ENCODE data around the gene CDH1. TPM values are rescaled to one million over a fixed set of nuclear protein-coding genes. Genes with fewer than 3 reads are reported as not detected.

Gene CDH1
- total RNA-seq, 4 donors from 2014 or later = 17.9 to 32.9 (median 20.2) TPM

- no peak overlapping the region for H3K27ac ChIP-seq
- H3K4me3 ChIP-seq = no peak overlapping the region
- TF ChIP-seq POLR2A (IDR thresholded peaks at IDR 0.05) = no peak
- no peak for TF ChIP-seq EP300 (IDR thresholded peaks at IDR 0.05)
- TF ChIP-seq CTCF (IDR thresholded peaks at IDR 0.05) = no peak
- no peaks in the 10 kb centered on the region for H3K27me3 ChIP-seq
- no peaks in the 10 kb centered on the region for H3K4me1 ChIP-seq
- H3K36me3 ChIP-seq = no peaks in the 10 kb centered on the region
- DNase-seq (ENCODE audit: low spot score in 2 of 2) = no peak
- no peaks in the 10 kb centered on the region for H3K9me3 ChIP-seq
- 92 to 94% methylated on average over 11 of the region's 11 CpGs for WGBS, 2 donors
Measured at GRCh38 chr16:68772030-68772681, 35.1 kb downstream of the CDH1 start.

DNA sequence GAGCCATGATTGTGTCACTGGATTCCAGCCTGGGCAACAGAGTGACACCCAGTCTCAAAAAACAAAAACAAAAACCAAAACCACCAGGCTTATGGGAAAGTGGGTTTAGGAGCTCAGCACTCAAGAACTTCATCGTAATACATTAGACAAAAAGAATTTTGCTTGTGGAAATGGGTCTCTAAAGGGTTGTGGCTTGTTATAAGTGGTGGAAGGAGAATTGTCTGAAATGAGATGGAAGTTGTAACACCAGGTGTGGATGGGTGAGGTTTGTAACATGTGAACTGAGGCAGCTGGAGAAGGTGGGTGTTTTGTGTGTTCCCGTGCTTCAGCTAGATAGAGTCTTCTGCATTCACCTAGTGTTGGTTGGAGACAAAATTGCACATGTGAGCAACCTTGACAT, 35.8 kb downstream of the CDH1 start:
- Histone ChIP-seq H3K27me3 (no peaks in the 10 kb centered on the region), H3K9me3 (no peaks in the 10 kb centered on the region), H3K27ac (no peak overlapping the region), H3K4me1 (no peaks in the 10 kb centered on the region), H3K4me3 (no peak overlapping the region), H3K36me3 (no peaks in the 10 kb centered on the region)
- TF ChIP-seq CTCF (IDR thresholded peaks at IDR 0.05) = no peak
- TF ChIP-seq EP300 (IDR thresholded peaks at IDR 0.05) = no peak
- TF ChIP-seq POLR2A (IDR thresholded peaks at IDR 0.05) = no peak
- 77 to 87% methylated on average over 2 of the region's 2 CpGs for WGBS, 2 donors
- no peak for DNase-seq (ENCODE audit: low spot score in 2 of 2)

DNA sequence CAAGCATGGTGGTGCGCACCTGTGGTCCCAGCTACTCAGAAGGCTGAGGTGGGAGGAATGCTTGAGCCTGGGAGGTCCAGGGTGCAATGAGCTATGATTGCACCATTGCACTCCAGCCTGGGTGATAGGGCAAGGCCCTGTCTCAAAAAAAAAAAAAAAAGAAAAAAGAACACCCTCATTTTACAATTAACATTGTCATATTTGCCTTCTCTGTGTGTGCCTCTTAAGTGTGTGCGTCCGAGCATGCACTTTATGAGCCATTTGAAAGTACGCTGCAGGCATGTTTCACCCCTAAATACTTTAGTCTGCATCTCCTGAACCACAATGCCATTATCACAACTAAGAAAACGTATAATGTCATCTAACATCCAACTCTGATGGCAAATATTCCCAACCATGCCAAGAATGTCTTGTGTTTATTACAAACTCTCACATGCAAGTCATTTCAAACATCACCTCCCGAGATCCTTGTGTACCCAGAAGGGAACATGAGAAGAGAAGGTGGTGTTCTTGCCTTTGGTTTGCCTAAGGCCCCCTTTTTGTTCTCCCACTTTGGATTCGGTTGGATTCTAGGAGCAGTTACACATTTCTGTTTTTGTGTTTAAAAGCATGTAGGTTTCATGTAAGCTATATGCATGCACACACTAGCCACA, 38.0 kb downstream of the CDH1 start:
- Histone ChIP-seq H3K27me3 (no peaks in the 10 kb centered on the region), H3K9me3 (no peaks in the 10 kb centered on the region), H3K4me1 (peaks cover 0 to 6% (median 2%) of the 10 kb centered on the region in 4 donors), H3K36me3 (no peaks in the 10 kb centered on the region), H3K4me3 (no peak overlapping the region), H3K27ac (no peak overlapping the region)
- no peak for DNase-seq (ENCODE audit: low spot score in 2 of 2)
- no peak for TF ChIP-seq EP300 (IDR thresholded peaks at IDR 0.05)
- no peak for TF ChIP-seq CTCF (IDR thresholded peaks at IDR 0.05)
- no peak for TF ChIP-seq POLR2A (IDR thresholded peaks at IDR 0.05)
- 76 to 77% methylated on average over 7 of the region's 7 CpGs for WGBS, 2 donors

DNA sequence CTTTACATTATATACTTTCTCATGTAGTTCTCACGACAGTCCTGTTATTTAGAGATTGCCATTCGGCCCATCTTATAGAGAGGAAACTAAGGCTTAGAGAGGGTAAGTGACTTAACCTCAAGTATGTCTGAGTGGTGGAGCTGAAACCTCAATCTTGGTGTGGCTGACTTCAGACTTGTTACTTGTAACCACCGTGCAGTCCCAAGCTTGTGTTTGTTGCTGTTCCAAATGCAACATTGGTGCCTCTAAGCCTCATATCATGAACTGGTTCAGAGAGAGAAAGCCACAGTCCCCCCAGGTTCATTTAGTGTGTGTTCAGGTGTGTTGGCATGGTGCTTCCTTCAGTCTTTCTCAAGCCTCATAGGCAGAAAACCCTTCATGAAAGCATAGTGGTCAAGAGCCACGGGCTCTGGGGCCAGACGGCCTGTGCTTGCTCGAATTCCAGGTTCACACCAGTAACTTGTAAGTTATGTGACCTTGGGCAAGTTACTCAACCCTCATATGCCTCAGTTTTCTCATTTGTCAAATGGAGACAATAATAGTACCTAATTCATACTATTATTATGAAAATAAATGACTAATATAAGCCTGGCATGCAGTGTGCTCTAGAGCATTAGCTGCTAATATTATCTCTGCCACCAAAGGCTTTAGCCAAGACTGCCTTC, 39.9 kb downstream of the CDH1 start:
- no peak overlapping the region for H3K27ac ChIP-seq
- 62 to 67% methylated on average over 6 of the region's 6 CpGs for WGBS, 2 donors
- no peak for DNase-seq (ENCODE audit: low spot score in 2 of 2)

More for the DNA sequence above, 39.9 kb downstream of the CDH1 start:
- Histone ChIP-seq H3K4me1 (peaks cover 0 to 6% (median 2%) of the 10 kb centered on the region in 4 donors), H3K4me3 (no peak overlapping the region), H3K27me3 (no peaks in the 10 kb centered on the region), H3K9me3 (no peaks in the 10 kb centered on the region), H3K36me3 (no peaks in the 10 kb centered on the region)
- TF ChIP-seq EP300 (IDR thresholded peaks at IDR 0.05) (no peak), POLR2A (IDR thresholded peaks at IDR 0.05) (no peak), CTCF (IDR thresholded peaks at IDR 0.05) (no peak)

Data from tibial nerve (tissue), 4 donors.